OCI-LY3 (cell line): ENCODE measurements around the gene SLC25A47.

ENCODE experiments used
- EZH2phosphoT487 ChIP-seq: fragments of 200-600 bp; shearing (Covaris generic); IDR thresholded peaks from 2 replicates; pipeline ENCODE4 v1.6.1; 2018; ENCODE audit warnings: antibody characterized with exemption, mixed run types, low read depth
- TF ChIP-seq, protein P1 (sequence below): fragments of 200-600, 300-600 bp; sonication (generic); IDR thresholded peaks from 2 replicates; pipeline ENCODE4 v1.5.1; 2014; ENCODE audit warnings: antibody characterized with exemption, low read length, low read depth

DNA sequence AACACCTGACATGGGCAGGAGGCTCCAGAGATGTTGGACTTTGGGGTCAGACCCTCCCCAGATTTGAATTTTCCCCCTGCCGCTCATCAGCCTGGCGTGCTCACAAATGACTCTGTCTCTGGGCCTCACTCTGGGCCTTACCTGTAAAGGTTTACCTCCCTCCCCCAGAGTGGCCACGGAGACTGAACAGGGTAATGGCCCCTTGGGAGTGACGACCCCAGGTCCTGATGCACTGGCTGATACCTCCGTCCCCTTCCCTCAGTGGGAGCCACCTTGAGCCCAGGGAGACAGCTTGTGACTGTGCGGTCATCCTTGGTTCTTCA lies 23.9 kb upstream of the SLC25A47 start:
- TF ChIP-seq, protein P1, sequence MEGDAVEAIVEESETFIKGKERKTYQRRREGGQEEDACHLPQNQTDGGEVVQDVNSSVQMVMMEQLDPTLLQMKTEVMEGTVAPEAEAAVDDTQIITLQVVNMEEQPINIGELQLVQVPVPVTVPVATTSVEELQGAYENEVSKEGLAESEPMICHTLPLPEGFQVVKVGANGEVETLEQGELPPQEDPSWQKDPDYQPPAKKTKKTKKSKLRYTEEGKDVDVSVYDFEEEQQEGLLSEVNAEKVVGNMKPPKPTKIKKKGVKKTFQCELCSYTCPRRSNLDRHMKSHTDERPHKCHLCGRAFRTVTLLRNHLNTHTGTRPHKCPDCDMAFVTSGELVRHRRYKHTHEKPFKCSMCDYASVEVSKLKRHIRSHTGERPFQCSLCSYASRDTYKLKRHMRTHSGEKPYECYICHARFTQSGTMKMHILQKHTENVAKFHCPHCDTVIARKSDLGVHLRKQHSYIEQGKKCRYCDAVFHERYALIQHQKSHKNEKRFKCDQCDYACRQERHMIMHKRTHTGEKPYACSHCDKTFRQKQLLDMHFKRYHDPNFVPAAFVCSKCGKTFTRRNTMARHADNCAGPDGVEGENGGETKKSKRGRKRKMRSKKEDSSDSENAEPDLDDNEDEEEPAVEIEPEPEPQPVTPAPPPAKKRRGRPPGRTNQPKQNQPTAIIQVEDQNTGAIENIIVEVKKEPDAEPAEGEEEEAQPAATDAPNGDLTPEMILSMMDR: no peak
- no peak for TF ChIP-seq EZH2phosphoT487
